ENCODE data around the gene ALDH3A1.
A peak's percentile ranks its signal among the peaks of the same experiment; 100 is the strongest.

The ALDH3A1 gene

DNA sequence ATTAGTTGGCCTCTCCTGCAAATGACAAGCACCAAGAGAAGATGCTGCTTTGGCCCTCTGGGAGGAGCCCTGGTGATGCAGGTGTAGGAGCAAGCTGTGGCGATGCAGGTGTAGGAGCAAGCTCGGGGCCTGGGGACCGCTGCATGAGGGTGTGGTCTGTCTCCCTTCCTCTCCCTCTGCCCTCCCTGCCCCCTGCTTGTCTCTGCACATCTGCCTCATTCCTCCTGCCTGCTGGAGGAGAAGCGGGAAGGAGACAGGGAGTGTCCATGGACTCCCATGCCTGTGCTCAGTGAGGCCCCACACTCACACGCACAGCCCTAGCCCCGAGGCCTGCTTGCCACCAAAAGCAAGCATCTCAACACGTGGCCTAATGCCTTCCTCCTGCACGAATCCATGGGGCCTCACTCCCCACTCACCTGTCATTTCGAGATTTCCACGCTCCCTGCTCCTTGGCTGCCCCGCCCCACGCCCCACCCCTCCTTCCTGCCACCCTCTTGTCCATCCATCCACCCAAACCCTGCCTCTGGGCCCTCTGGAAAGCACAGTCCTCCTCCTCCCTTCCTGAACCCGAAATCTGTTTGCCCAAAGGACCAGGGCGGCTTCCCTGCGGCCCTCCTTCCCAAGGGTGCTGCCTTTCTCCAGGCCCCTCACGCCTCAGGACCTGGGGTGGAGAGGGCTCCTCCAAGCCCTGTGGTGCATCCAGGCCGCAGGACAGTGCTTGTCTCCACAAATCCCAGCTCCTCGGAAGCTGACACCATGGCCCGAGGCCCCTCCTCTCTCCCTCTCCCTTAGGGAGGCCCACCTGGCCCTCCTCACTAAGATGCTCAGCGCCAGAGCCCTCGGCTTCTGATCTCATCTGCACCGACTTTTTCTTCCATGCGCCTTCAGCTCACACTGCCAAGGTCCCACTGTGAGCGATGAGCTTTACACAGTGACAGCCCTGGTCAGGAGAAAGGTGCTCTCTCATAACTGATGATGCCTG, 11.8 kb upstream of the ALDH3A1 start:
- DNase-seq (ENCODE audit: low read depth in 2 of 2), result no peak

DNA sequence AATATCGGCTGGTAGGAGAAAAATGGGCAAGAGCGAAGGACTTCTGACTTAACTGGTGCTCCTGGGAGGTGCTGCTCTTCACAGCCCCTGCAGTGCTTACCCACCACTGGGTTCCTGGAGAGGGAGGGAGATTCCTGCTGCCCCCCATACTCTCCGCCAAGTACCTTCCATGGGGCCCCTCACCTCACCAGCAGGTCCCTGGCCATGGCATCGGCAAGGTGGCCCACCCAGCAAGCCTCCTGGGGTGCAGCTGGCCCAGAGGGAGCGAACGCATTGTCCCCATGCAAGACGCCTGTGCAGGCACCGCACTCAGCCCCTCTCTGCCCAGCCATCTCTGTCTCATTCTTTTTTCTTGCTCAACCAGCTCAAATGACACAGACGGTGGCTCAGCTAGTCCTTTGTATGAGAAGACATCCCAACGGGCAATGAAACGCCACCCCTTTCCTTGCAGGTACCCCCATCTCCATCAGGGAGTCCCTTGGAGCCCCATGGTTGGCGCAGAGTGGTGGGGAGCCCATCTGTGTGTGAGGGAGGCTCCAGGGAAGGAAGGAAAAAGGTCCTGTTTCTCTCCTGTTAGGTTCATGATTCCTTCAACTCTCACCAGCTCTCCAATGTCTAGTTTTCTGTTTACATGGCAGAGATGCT, 9.6 kb upstream of the ALDH3A1 start:
- DNase-seq (ENCODE audit: low read depth in 2 of 2), result no peak

DNA sequence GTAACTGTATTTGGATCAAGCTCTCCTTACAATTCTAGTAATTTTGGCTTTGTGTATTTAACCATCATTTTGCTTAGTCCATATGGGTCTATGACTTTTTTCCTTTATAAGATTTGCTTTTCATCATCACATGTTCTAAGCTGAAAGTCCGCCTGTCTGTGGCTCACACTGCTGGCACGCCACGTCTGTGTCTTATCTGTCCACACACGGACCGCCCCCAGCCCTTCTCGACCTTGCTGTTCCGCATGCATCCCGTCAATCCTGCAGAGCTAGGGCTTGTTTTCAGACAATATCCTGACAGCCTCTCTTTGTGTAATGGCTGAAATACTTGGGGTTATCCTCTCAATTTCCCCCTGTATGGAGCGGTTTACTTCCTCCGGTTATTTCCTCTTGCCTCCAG, 8.4 kb upstream of the ALDH3A1 start:
- no peak for DNase-seq (ENCODE audit: low read depth in 2 of 2)

DNA sequence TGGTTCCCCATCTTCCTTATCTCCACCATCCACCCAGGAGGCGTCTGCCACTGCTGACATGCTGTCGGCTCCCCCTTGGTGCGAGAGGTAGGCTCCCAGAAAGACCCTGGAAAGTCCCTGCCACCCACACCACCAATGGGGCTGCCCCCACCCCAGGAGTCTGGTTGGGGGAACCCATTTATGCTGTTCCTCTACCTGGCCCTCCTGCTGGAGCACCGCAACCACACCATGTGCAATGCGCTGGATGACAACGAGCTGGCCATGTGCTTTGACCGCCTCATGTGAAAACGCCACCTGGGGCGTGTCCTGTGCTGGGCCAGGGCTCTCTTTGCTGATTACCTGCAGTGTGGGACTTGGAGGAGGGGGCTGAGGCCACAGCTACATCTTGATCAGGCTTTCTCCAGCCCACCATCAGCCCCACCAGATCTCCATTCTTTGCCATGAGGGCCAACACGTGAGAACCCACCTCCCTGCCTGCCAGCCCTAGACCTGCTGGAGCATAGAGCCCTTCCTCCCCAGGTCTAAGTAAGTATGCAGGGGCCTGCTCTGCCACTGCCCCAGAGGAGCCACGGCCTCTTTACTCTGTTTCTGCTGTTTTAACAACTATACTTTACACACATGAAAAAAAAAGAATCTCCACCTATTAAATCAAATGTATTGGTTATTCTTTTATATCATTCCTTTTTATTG, 7.9 kb upstream of the ALDH3A1 start:
- no peak for DNase-seq (ENCODE audit: low read depth in 2 of 2)

DNA sequence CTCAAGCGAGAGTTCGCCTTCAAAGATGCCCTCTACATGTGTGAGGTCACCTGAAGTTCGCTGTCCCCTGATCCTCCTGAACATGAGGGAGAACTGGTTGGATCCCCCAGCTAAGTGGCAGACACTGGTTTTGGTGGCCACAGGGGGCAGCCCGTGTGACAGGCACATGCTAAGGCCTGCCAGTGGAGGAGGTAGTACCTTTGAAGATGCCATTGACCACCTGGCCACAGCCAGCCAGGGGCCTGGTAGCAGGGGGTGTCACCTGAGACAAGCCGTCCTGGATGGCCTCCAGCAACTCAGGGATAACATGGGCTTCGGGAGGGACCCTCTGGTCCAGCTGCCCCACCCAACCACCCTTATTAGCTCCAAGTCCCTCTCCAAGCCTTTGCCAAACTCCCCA, 7.3 kb upstream of the ALDH3A1 start:
- DNase-seq (ENCODE audit: low read depth in 2 of 2), result no peak

DNA sequence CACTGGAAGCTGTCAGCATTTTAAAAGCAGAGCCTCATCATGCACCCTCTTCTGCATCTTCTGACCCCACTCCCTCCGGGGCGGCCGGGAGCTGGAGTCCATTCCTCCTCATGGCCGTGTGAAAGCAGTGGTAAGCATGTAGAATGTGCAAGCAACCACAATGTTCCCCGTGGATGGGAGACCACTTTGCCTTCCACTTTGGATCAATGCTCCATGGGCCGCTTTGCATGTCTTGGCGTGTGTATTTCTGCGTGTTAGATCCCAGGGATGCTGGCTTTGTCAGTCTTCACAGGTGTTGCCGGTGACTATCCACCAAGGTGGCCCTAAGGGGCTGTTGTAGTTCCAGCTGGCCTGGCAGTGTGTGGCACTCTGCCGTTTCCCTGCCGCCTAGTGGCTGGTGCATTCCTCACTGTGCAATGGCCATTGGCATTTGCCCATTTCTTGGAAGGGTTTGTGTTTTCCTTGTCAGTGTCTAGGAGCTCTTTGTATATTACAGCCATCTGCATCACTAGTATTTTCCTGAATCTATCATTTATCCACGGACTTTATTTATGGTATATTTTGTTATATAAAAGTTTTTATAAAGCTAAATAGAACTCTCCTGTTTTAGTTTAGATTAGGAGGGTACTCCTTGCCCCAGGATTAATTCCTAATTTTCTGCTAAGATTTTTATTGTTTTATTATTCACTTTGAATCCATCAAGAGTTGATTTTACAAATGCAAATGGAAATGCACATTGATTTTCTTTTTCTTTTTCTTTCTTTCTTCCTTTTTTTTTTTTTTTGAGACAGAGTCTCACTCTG, 5.8 kb upstream of the ALDH3A1 start:
- no peak for DNase-seq (ENCODE audit: low read depth in 2 of 2)

DNA sequence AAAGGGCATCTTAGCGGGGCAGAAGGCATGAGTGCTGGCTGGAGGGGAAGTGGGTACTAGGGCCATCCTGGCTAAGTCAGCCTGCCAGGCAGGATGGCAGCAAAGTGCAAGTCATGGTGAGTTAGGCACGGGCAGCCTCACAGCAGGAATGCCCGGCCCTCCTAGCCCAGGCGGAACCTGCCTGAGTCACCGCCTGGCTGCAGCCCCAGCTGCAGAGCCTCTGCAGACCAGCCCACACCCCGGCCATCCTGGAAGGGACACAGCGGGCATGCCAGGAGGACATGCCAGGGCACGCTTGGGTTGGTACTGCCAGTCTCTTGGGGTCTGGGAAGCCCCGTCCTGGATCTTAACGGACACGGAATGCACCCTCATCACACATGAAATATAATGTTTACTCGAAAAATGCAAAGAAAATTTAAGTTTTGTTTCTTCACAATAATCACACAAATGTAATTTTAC, 5.0 kb upstream of the ALDH3A1 start:
- no peak for DNase-seq (ENCODE audit: low read depth in 2 of 2)

DNA sequence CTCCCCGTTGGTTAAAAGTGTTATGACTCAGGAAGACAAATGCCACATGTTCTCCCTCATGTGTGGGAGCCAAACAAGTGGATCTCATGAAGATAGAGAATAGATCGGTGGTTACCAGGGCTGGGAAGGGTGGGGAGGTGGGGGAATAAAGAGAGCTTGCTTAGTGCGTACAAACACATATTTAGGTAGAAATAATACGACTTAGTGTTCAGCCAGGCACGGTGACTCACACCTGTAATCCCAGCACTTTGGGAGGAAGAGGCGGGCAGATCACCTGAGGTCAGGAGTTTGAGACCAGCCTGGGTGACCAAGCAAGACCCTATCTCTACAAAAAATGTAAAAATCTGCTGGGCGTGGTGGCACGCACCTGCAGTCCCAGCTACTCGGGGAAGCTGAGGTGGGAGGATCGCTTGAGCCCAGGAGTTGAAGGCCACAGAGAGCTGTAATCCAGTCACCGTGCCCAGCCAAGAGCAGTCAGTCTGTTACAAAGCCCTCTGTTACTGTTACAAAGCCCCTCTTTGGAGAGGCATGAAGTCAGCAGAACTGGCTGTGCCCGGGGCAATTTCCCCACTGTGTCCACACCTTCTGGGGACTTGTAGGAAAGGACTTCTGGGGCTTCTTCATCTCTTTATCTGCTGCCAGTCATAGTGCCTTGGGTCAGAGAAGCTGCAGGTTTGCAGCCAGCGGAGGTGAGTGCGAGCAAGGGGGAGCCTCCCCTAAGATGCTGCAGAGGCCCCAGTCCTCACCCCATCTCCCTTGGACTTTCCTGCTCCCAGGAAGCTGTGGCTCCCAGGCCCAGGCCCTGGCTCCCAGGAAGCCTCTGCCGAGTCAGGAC, 4.3 kb upstream of the ALDH3A1 start:
- no peak for DNase-seq (ENCODE audit: low read depth in 2 of 2)

DNA sequence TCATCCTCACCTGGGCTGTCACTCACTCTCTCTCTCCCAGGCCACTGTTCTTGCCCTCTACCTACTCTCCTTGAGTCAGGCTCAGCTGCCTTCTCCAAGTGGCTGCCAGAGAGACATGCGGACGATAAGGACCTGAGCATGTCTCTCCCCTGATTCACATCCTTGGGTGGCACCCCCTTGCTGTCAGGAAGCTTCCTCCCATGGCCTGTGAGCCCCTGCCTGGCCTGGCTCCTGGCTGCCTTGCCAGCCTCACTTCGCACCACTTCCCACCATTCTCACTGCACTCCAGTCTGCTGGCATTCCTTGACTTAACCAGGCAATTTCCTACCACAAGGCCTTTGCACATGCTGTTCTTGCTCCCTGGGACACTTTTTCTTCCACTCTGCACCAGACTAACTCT, 2.7 kb upstream of the ALDH3A1 start:
- DNase-seq (ENCODE audit: low read depth in 2 of 2), result no peak

DNA sequence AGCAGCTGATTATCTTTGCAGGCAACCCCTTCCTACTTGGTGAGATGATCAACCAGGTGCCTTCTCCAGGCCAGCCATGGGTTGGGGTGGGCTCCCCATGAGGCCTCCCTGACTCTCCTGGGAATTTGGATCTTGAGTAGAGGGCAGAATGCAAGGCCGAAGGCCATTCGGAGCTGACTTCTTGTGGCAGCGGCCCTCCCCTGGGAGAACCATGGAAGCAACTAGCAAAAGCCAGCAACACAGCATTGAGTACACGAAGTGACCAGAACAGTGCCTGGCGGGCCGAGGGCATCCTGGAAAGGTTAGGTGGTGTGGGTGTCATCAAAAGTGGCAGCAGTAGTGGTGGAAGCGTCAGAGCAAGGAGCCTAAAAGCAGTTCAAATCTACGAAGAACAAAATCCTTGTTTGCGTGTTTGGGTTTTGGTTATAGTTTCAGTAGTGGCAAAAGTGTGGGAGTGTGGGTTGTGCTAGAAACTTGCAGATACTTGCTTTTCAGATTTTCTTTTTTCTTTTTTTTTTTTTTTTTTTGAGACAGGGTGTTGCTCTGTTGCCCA, 2.0 kb upstream of the ALDH3A1 start:
- no peak for DNase-seq (ENCODE audit: low read depth in 2 of 2)

DNA sequence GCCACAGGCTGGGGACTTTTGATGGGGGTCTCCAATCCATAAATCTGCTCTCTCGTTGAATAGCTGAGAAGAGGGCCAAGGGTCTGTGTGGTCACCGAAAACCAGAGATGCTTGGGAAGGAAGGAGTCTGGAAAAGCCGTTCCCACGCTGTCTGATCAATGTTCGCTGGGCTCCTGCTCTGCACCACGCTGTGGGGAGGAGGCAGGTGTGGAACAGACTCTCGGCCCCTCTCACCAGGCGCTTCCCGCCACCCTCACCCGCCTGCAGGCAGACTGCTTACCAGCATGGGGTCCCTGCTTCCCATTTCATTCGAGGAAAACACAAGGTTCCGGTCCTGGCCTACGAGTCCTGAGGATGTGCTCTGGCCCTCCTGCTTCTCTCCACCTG, 702 bp upstream of the ALDH3A1 start:
- DNase-seq (ENCODE audit: low read depth in 2 of 2), result no peak

DNA sequence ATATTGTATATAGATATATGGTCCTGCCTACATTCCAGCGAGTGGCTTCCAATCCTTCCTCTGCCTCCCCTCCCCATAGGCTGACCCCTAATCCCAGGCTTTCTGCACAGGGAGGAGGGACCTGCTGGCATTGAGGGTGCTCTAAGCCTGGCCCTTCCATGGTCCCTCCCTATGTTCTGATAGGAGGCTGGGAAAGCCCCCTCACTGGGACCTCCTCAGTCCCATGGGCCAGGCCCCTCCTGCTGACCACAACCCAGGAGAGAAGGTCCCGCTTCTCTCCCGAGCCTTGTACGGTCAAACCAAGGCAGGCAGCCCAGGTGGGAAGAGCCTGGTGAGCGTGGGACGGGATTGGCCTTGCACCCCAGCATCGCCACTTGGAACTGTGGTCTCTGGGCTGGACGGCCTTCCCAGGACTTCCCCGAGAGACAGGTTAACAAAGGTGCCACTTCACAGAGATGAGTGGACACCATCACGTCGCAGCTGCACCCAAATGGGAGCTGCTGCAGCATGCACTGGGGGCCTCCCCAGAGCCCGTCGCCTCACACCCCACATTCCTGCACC, 859 bp downstream of the ALDH3A1 start:
- DNase-seq (ENCODE audit: low read depth in 2 of 2), result no peak

DNA sequence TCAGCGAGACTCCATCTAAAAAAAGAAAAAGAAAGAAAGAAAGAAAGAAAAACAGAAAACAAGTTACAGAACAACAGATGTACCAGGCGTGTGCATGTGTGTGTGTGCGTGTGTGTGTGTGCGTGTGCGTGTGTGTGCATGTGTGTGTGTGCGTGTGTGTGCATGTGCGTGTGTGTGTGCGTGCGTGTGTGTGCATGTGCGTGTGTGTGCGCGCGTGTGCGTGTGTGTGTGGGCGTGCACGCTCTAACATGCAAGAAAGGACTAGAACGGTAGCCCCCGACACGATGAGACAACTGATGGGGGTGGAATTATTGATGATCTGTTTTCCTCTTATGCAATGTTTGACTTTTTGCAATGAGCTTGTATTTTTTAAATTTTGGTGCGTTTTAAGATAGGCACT, 1.6 kb downstream of the ALDH3A1 start:
- no peak for DNase-seq (ENCODE audit: low read depth in 2 of 2)

DNA sequence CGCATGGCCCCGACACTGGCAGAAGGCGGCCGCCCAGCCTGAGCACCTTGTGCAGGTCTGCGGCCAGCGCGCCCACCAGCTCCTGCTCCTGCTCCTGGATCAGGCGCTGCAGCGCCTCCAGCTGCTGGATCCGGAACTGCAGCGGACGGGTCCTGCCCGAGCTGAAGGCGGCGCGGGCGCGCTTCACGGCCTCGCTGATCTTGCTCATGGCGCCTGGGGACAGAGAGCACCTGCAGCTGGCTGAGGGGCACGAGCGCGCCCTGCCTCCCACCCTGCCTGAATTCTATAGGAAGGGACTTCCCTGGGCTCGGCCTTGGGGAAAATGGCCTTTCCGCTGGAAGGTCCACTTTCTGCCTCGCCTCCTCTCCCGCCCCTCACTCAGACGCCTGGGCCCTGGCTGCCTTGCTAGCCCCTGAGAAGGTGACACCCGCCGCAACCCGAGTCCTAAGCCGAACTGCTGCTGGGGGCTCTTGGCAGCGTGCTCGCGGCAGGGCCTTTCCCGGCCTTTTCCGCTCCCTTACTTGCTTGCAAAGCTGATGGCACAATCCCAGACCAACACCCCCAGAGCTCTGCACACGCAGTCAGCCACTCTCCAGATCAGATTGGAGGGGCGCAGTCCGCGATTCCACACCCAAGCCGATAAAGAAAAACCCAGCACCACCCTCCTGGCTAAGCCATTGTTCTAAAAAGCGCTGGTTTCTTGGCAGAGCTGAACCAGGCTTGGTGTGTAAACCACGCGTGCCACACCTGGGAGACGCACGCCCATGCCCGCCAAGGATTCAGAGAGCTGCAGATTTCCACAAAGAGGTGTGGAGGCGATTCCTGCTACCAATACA, 3.0 kb downstream of the ALDH3A1 start:
- DNase-seq (ENCODE audit: low read depth in 2 of 2), result peak; percentile 77 to 85

DNA sequence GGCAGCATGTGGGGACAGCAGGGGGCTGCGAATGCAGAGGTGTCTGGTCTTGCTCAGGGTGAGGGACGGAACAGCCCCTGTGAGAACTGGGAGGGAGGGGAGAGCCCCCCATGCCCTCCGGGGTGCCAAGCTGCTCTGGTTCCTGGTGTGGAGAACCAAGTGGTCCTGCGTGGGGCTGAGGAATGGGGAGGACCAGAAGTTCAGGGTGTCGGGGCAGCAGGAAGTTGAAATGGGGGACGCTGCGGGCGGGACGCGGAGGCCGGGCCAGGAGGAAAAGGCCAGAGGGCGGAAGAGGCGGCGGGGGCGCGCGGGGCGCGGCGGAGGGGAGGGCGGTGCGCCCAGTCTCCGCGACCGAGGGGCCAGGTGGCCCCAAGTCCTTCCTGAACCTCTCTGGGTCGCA, 3.6 kb downstream of the ALDH3A1 start:
- no peak for DNase-seq (ENCODE audit: low read depth in 2 of 2)

DNA sequence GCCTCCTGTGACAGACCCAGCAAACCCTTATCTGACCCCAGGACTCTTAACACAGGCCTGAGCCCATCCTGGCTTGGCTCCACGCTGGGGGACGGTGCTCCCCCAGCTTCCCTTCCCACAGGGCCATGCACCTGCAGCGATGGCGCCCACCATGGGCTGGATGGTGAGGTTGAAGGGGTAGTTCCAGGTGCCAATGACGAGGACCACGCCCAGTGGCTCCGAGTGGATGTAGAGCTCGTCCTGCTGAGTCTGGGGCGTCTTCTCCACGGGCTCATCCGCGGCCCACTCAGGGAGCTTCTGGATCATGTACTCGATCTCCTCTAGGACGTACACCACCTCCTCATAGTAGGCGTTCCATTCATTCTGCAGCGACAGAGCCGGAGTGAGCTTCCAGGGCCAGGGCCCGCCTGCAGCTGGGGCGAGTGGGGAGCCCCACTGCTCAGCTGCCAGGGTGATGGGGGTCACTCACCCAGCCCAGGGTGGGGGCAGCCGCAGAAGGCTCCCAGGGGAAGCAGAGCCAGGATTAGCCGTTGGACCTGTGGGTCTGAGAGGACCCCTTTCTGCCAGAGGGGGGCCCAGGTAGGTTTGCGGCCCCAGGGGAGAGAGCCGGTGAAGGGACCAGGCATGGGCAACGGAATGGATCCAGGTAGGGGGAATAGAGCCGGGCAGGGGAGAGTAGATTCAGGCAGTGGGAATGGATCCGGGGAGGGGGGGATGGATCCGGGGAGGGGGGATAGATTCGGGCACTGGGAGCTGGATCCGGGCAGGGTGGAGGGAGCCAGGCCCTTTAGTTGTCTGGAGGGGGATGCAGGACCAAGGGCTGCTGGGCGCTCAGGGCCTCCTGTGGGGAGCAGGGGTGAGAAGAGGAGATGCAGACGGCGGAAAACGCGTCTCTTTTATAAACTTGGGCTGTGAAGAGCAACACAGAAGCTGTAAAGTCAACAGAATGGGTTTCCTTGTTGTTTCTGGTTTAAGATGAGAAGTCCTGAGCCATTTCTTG, 4.7 kb downstream of the ALDH3A1 start:
- no peak for DNase-seq (ENCODE audit: low read depth in 2 of 2)

DNA sequence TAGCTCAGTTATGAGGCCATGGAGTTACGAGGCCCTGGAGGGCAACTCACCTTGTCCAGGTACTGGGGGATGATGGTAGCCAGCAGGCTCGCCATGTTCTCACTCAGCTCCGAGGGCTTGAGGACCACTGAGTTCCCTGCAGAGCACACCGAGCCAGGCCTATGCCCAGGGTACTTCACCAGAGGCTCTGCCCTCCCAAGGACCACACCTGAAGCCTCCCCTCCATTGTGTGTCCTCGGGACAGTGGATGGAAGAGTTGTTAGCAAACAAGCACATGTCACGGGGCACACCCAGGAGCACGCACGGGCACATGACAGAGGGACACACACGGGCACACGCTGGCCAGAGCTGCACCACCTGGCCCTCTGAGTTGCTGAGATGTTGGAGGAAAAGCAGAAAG, 5.6 kb downstream of the ALDH3A1 start:
- no peak for DNase-seq (ENCODE audit: low read depth in 2 of 2)

Data from stimulated activated CD4-positive, alpha-beta T cell treated with anti-CD3 and anti-CD28 coated beads, Interleukin-1b, Interleukin-23, amount 100 ng/mL, for 4 hours (primary cell).